ENCODE data around the gene LRRC3.

The LRRC3 gene

GRCh38 chr21:44485796-44486195 lies 30.5 kb downstream of the LRRC3 start:
- DNase-seq, result no peak
- in situ Hi-C loops (cut with MboI; ENCODE audit: low pct_unique_long_range_greater_than_20kb, low sequenced_read_pairs), result no loop called here

- in situ Hi-C loops (cut with MboI; ENCODE audit: low pct_unique_long_range_greater_than_20kb, low sequenced_read_pairs), result no loop called here
- no peak for DNase-seq
These were observed 31.0 kb downstream of the LRRC3 start for GRCh38 chr21:44486302-44486701.

GRCh38 chr21:44487831-44488230 lies 32.5 kb downstream of the LRRC3 start:
- peak; percentile 72 for DNase-seq
- in situ Hi-C loops (cut with MboI; ENCODE audit: low pct_unique_long_range_greater_than_20kb, low sequenced_read_pairs), result no loop called here

DNA sequence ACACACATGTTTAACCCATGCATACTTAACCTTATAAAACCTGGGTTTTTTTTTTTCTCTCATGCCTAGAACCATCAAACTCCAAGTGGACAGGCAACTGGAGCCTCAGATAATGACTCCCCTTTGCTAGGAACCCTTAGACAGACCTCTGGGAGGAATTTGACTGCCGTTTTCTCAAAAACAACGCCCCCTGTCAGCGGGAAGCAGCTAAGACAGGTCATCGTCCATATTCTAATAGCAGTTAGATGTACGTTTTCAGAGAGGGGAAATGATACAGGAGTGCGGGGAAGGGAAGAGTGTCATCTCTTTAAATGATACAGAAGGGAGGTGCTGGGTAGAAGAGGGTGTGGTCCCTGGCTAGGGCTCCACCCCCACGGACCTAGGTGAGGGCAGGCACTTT lies 34.7 kb downstream of the LRRC3 start:
- in situ Hi-C loops (cut with MboI; ENCODE audit: low pct_unique_long_range_greater_than_20kb, low sequenced_read_pairs), result no loop called here
- DNase-seq, result peak; percentile 26

- DNase-seq, result no peak
- in situ Hi-C loops (cut with MboI; ENCODE audit: low pct_unique_long_range_greater_than_20kb, low sequenced_read_pairs), result no loop called here
These were observed 35.1 kb downstream of the LRRC3 start for GRCh38 chr21:44490405-44490804.

DNA sequence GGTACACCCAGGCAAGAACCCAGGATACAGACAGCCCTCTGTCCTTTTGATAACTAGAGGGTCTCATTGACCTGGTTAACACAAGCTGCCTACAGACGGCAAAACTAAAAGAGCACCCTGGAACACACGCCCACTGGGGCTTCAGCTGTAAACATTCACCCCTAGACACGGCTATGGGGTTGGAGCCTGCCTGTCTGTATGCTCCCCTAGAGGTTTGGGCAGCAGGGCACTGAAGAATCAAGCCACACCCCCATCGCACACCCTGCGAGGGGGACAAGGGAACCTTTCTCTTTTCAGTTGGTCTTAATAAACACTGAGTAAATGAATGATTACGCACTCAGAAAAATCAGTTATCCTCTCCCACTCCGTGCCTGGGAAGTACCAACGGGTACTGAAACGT lies 35.5 kb downstream of the LRRC3 start:
- in situ Hi-C loops (cut with MboI; ENCODE audit: low pct_unique_long_range_greater_than_20kb, low sequenced_read_pairs), result no loop called here
- no peak for DNase-seq

- DNase-seq, result peak; percentile 47
- in situ Hi-C loops (cut with MboI; ENCODE audit: low pct_unique_long_range_greater_than_20kb, low sequenced_read_pairs), result no loop called here
These were observed 37.5 kb downstream of the LRRC3 start for GRCh38 chr21:44492567-44493385.

- in situ Hi-C loops (cut with MboI; ENCODE audit: low pct_unique_long_range_greater_than_20kb, low sequenced_read_pairs), result no loop called here
- DNase-seq, result no peak
These were observed 39.1 kb downstream of the LRRC3 start for GRCh38 chr21:44494418-44494817.

GRCh38 chr21:44494956-44495355 lies 39.6 kb downstream of the LRRC3 start:
- in situ Hi-C loops (cut with MboI; ENCODE audit: low pct_unique_long_range_greater_than_20kb, low sequenced_read_pairs), result no loop called here
- DNase-seq, result no peak

GRCh38 chr21:44495611-44496563 lies 40.6 kb downstream of the LRRC3 start:
- in situ Hi-C loops (cut with MboI; ENCODE audit: low pct_unique_long_range_greater_than_20kb, low sequenced_read_pairs), result no loop called here
- no peak for DNase-seq

GRCh38 chr21:44496564-44497550 lies 41.5 kb downstream of the LRRC3 start:
- in situ Hi-C loops (cut with MboI; ENCODE audit: low pct_unique_long_range_greater_than_20kb, low sequenced_read_pairs), result no loop called here
- DNase-seq, result no peak

- DNase-seq, result no peak
- in situ Hi-C loops (cut with MboI; ENCODE audit: low pct_unique_long_range_greater_than_20kb, low sequenced_read_pairs), result no loop called here
These were observed 42.4 kb downstream of the LRRC3 start for GRCh38 chr21:44497703-44498126.

DNA sequence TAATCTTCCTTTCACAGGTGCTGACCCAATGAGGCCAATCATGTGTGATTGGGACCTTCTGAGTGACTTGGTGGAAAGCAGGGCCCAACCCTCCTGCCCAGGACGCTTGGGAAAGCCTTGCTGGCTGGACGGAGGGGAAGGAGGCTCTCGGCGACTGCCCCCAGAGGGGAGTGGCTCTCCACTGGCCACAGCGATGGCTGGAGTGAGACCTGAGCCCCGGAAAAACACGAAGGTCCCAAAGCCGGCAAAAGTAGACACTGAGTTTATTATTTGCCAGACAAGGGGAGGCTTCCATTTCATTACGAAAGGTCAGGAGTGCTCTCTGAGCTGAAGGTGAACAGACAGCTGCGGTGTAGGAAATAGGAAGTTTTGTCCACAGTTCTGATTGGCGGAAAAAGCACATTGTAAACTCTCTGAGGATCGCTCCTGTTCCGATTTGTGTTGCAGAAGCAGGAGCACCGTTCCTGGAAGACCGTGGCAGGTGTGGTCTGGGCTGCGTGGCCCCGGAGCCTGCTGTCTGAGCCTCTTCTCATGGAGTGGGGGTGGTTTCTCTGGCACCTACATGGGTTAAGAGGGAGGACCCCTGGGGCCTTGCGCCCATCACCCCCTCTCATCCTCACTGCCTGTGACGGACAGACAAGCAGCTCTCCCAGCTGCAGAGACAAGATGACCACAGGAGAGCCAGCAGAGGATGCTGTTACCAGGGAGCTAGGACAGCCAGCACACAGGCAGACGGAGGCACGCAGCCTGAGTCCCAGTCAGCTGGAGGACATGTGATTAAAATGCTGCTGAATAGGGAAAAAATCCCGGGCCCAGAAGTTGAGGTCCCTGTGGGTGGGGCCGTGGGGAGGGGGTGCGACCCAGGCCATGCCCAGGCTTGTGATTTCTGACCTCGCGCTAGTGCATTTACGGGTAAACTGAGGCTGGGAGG lies 43.2 kb downstream of the LRRC3 start:
- no peak for DNase-seq
- in situ Hi-C loops (cut with MboI; ENCODE audit: low pct_unique_long_range_greater_than_20kb, low sequenced_read_pairs), result no loop called here

DNA sequence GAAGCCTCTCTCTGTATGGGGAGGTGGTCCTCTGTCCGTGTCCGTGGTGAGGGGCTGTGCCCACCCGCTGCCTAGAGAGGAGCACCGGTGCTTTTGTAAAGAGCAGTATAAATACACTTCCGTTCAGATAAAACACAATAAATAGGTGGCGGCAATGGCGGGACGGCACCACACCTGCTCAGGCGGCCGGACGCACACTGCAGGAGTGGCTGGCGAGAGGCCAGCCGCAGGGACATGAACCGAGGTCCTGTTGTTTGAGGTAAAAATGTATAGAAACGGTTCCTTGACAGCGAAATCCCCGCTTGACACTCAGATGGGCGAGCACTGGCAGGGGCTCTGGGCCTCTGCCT lies 43.9 kb downstream of the LRRC3 start:
- no peak for DNase-seq

GRCh38 chr21:44499631-44500030 lies 44.3 kb downstream of the LRRC3 start:
- DNase-seq, result no peak
- in situ Hi-C loops (cut with MboI; ENCODE audit: low pct_unique_long_range_greater_than_20kb, low sequenced_read_pairs), result no loop called here

More for the DNA sequence above, 43.9 kb downstream of the LRRC3 start:
- in situ Hi-C loops (cut with MboI; ENCODE audit: low pct_unique_long_range_greater_than_20kb, low sequenced_read_pairs), result no loop called here

DNA sequence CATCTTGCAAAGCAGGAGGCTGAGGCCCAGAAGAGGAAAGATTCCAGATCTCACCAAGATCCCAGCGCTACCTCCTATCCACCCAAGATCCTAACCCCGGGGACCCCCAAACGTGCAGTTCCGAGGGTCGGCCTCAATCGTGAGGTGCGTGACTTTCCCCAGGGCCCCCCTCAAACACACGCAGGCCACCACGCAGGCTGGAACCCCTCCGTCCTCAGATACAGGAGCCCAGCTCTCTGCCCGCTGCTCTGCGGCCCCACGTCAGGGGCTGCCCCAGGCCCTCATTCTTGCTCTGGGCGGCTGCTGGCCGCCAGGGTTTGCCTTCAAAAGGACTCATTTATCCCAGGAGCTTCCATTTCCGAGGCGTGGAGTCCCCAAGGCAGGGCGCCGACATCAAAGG lies 44.8 kb downstream of the LRRC3 start:
- DNase-seq, result no peak
- in situ Hi-C loops (cut with MboI; ENCODE audit: low pct_unique_long_range_greater_than_20kb, low sequenced_read_pairs), result no loop called here

DNA sequence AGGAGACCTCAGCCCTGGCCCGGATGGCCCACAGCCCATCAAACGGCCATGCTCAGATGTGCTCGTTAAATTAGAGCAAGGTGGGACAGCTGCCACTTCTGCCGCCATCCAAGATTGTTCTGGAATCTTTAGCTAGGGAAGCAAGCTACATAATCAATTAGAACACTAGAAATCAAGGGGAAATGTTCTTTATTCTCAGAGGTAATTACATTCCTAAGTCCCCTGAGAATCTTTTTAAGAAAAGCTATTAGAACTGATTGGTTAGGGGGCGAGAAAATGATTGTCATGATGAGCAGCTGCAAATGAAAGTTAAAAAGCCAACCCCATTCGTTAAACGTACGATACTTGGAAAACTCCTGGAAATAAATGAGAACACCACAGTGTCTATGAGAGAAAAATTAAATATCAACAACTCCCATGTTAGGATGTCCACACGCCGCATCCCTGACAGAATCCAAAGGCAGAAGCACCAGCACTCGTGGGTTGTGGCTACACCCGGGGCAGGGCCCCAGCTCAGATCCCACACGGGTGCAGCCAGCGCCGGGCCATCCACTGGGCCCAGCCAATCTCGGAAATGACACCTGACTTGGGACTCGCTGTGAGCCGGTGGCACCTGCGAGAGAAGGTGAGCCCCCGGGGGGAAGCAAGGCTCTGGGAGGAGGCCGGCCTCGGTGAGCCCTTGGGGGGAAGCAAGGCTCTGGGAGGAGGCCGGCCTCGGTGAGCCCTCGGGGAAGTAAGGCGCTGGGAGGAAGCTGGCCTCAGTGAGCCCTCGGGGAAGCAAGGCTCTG lies 47.1 kb downstream of the LRRC3 start:
- no peak for DNase-seq
- in situ Hi-C loops (cut with MboI; ENCODE audit: low pct_unique_long_range_greater_than_20kb, low sequenced_read_pairs), result no loop called here
